Body of pancreas (tissue), 2 donors: Measurements from ENCODE around the gene TIPARP. TPM values are rescaled to one million over a fixed set of nuclear protein-coding genes. Genes with fewer than 3 reads are reported as not detected.

Experiments
- total RNA-seq, 2 donors: library from RNA; depleted of rRNA; stranded (reverse); fragments of >200 nt; gene quantifications; one replicate each; pipeline ENCODE4 v1.1.0, GENCODE V29; 2016

The TIPARP gene
- total RNA-seq, 2 donors from 2014 or later: 12.5 to 13.2 TPM

Other genes starting within 250 kb of the TIPARP start
- 10 to 100 TPM; 77.1 to 97.5 TPM for gene SSR3, start 119.5 kb upstream of the TIPARP start, total RNA-seq
- 1 to 10 TPM in 1 of 2 donors, under 1 TPM in 1; 0.99 to 1.3 TPM for gene LEKR1, start 151.8 kb downstream of the TIPARP start, total RNA-seq